Measurements from ENCODE around the gene HMGCR. TPM values are rescaled to one million over a fixed set of nuclear protein-coding genes. Genes with fewer than 3 reads are reported as not detected.

Gene HMGCR
- total and polyA plus RNA-seq, 2 experiments from 2014 or later, result 72.2 to 331 TPM

GRCh38 chr5:75358117-75358516, 21.1 kb downstream of the HMGCR start (continued):
- TF ChIP-seq ZNF462 (CRISPR knock-in tag; IDR thresholded peaks at IDR 0.05) (no peak), NANOG (IDR thresholded peaks at IDR 0.05; ENCODE audit: borderline replicate concordance) (no peak), ZNF331 (CRISPR knock-in tag; IDR thresholded peaks at IDR 0.05; ENCODE audit: low read depth) (no peak), ETS1 (IDR thresholded peaks at IDR 0.05) (no peak)

GRCh38 chr5:75361310-75361709, 24.3 kb downstream of the HMGCR start:
- no peak overlapping the region for H2AFZ ChIP-seq
- ATAC-seq (no peak), DNase-seq (ENCODE audit: low spot score) (no peak)
- no peaks in the 10 kb centered on the region for H3K9me3 Mint-ChIP-seq
- H4K20me1 ChIP-seq (replicated peaks; ENCODE audit: insufficient read depth), result peaks cover 13% of the 10 kb centered on the region; the same call in 1 of the 2 replicates
- no peaks in the 10 kb centered on the region for H3K27me3 ChIP-seq (ENCODE audit: insufficient read depth)
- no peak overlapping the region for H3K4me3 ChIP-seq
- peak overlapping the region; percentile 7; the same call in 1 of the 2 replicates for H3K27ac ChIP-seq (ENCODE audit: low read depth)
- peaks cover 54% of the 10 kb centered on the region for H3K36me3 ChIP-seq (ENCODE audit: insufficient read depth)
- 0 out of 2 replicates have a peak, but pooled peaks cover 2% of the 10 kb centered on the region for H3K79me2 ChIP-seq (replicated peaks; ENCODE audit: insufficient read depth)
- no peaks in the 10 kb centered on the region for H3K27me3 Mint-ChIP-seq (ENCODE audit: insufficient read depth, low read depth, poor library complexity)
- H3F3A ChIP-seq (replicated peaks; ENCODE audit: low read depth), result peaks cover 18% of the 10 kb centered on the region; the same call in 1 of the 2 replicates
- H3K36me3 Mint-ChIP-seq (ENCODE audit: low read depth), result peaks cover 49% of the 10 kb centered on the region
- H3K4me3 Mint-ChIP-seq, result no peak overlapping the region
- peaks cover 31% of the 10 kb centered on the region for H3K4me1 Mint-ChIP-seq
- H3K4me1 ChIP-seq (ENCODE audit: insufficient read depth), result peaks cover 16% of the 10 kb centered on the region; the same call in 1 of the 2 replicates
- no peak overlapping the region for H3K4me2 ChIP-seq
- H3K27ac Mint-ChIP-seq, result no peak overlapping the region
- H3K9me2 ChIP-seq (ENCODE audit: insufficient read depth), result no peaks in the 10 kb centered on the region
- TF ChIP-seq REST (IDR thresholded peaks at IDR 0.05; ENCODE audit: unreplicated experiment) (no peak), EZH2phosphoT487 (IDR thresholded peaks at IDR 0.05; ENCODE audit: unreplicated experiment) (no peak), ZNF331 (CRISPR knock-in tag; IDR thresholded peaks at IDR 0.05; ENCODE audit: low read depth) (no peak), EZH2 (IDR thresholded peaks at IDR 0.05; ENCODE audit: low read depth, unreplicated experiment) (no peak), NANOG (IDR thresholded peaks at IDR 0.05; ENCODE audit: borderline replicate concordance) (no peak), POLR2AphosphoS5 (IDR thresholded peaks at IDR 0.05; ENCODE audit: low read depth) (no peak), STAT1 (IDR thresholded peaks at IDR 0.05; ENCODE audit: unreplicated experiment) (no peak), JUNB (IDR thresholded peaks at IDR 0.05; ENCODE audit: unreplicated experiment) (no peak)

All from GM23338 (cell line).